ENCODE results near the gene CCT6B. TPM values are rescaled to one million over a fixed set of nuclear protein-coding genes. Genes with fewer than 3 reads are reported as not detected.

CCT6B gene
- total RNA-seq, 4 donors from 2014 or later = 1.4 to 5.4 (median 2.8) TPM

GRCh38 chr17:34979650-34980352 lies 18.5 kb upstream of the CCT6B start:
- Histone ChIP-seq H3K27me3 (no peaks in the 10 kb centered on the region), H3K4me3 (peak overlapping the region; percentile 81 to 99 (median 86)), H3K27ac (peak overlapping the region; percentile 92 to 98 (median 96)), H3K4me1 (peaks cover 16 to 30% of the 10 kb centered on the region in 2 donors), H3K36me3 (peaks cover 0 to 2% of the 10 kb centered on the region in 2 donors), H3K9me3 (no peaks in the 10 kb centered on the region)
- DNase-seq (no peak), ATAC-seq (peak; percentile 6 to 14)
- in situ Hi-C loops (cut with MboI; ENCODE audit: low sequenced_read_pairs in 4 of 4) (loop anchor here in 3 of 4 donors (25.0 kb wide), 2 partner anchors 108 to 582 kb away; partner anchors contain the start of gene SLFN14 (in 2 of the 3)), intact Hi-C loops (cut with DNase I; ENCODE audit: low total_unique reads) (loop anchor here (1.0 to 10.0 kb wide), 7 partner anchors 18 to 752 kb away; partner anchors contain the start of genes CCT6B, RASL10B, RFFL and SLFN5)
- no peak for TF ChIP-seq POLR2A (IDR thresholded peaks at IDR 0.05)
- TF ChIP-seq CTCF (IDR thresholded peaks at IDR 0.05 in 4 of 5, conservative IDR thresholded peaks at IDR 0.05 in 1 of 5) = no peak

GRCh38 chr17:34979153-34979552 lies 17.9 kb upstream of the CCT6B start:
- no peaks in the 10 kb centered on the region for H3K36me3 ChIP-seq
- ATAC-seq = no peak
- peak overlapping the region; percentile 92 to 98 (median 96) for H3K27ac ChIP-seq
- H3K9me3 ChIP-seq = no peaks in the 10 kb centered on the region
- no peak overlapping the region for H3K4me3 ChIP-seq
- in situ Hi-C loops (cut with MboI; ENCODE audit: low sequenced_read_pairs in 4 of 4) = loop anchor here in 3 of 4 donors (25.0 kb wide), 2 partner anchors 108 to 583 kb away; partner anchors contain the start of gene SLFN14 (in 2 of the 3)
- H3K4me1 ChIP-seq = peaks cover 16 to 30% of the 10 kb centered on the region in 2 donors
- no peaks in the 10 kb centered on the region for H3K27me3 ChIP-seq
- intact Hi-C loops (cut with DNase I; ENCODE audit: low total_unique reads) = loop anchor here (5.0 kb wide), 1 partner anchor 753 kb away; the partner anchor contains the start of gene RASL10B
- TF ChIP-seq POLR2A (IDR thresholded peaks at IDR 0.05) = no peak
- no peak for TF ChIP-seq CTCF (IDR thresholded peaks at IDR 0.05 in 4 of 5, conservative IDR thresholded peaks at IDR 0.05 in 1 of 5)
- DNase-seq = no peak

GRCh38 chr17:34974794-34975785 lies 13.8 kb upstream of the CCT6B start:
- H3K36me3 ChIP-seq = no peaks in the 10 kb centered on the region
- H3K27ac ChIP-seq = no peak overlapping the region
- in situ Hi-C loops (cut with MboI; ENCODE audit: low sequenced_read_pairs in 4 of 4) (loop anchor here in 3 of 4 donors (25.0 kb wide), 3 partner anchors 112 to 587 kb away; partner anchors contain the start of gene SLFN14 (in 2 of the 3)), intact Hi-C loops (cut with DNase I; ENCODE audit: low total_unique reads) (loop anchor here (5.0 kb wide), 1 partner anchor 757 kb away; the partner anchor contains the start of gene RASL10B)
- ATAC-seq (no peak), DNase-seq (no peak)
- peaks cover 4 to 9% of the 10 kb centered on the region in 2 donors for H3K4me1 ChIP-seq
- H3K9me3 ChIP-seq = no peaks in the 10 kb centered on the region
- TF ChIP-seq POLR2A (IDR thresholded peaks at IDR 0.05) = no peak
- no peak overlapping the region for H3K4me3 ChIP-seq
- H3K27me3 ChIP-seq = no peaks in the 10 kb centered on the region

GRCh38 chr17:34974179-34974578 lies 12.9 kb upstream of the CCT6B start:
- peaks cover 0 to under 1% of the 10 kb centered on the region in 2 donors for H3K4me1 ChIP-seq
- H3K27me3 ChIP-seq = no peaks in the 10 kb centered on the region
- H3K9me3 ChIP-seq = no peaks in the 10 kb centered on the region
- peaks cover 0 to 6% of the 10 kb centered on the region in 2 donors for H3K36me3 ChIP-seq
- no peak for TF ChIP-seq CTCF (IDR thresholded peaks at IDR 0.05 in 4 of 5, conservative IDR thresholded peaks at IDR 0.05 in 1 of 5)
- no peak for TF ChIP-seq POLR2A (IDR thresholded peaks at IDR 0.05)
- intact Hi-C loops (cut with DNase I; ENCODE audit: low total_unique reads) (no loop called here), in situ Hi-C loops (cut with MboI; ENCODE audit: low sequenced_read_pairs in 4 of 4) (loop anchor here in 1 of 4 donors (25.0 kb wide), 1 partner anchor 437 kb away; no protein-coding TSS in a partner anchor)
- H3K4me3 ChIP-seq = no peak overlapping the region
- no peak overlapping the region for H3K27ac ChIP-seq
- ATAC-seq (no peak), DNase-seq (no peak)
